ENCODE measurements around the gene SLC43A1. TPM values are rescaled to one million over a fixed set of nuclear protein-coding genes. Genes with fewer than 3 reads are reported as not detected.

Gene SLC43A1
- total and polyA plus RNA-seq, 3 donors from 2014 or later, result 6.5 to 12.3 (median 12.2) TPM

- intact Hi-C loops (cut with DNase I; ENCODE audit: low total_unique reads), result no loop called here
- Histone ChIP-seq H3K9me3 (no peaks in the 10 kb centered on the region), H3K36me3 (ENCODE audit: low read depth, missing control alignments) (no peaks in the 10 kb centered on the region), H3K4me1 (no peaks in the 10 kb centered on the region), H3K27me3 (no peaks in the 10 kb centered on the region), H3K4me3 (no peak overlapping the region), H3K27ac (no peak overlapping the region)
- DNase-seq, result peak; percentile 27
- WGBS, 2 donors, result 82 to 90% methylated on average over 11 of the region's 11 CpGs
- TF ChIP-seq POLR2A (IDR thresholded peaks at IDR 0.05) (no peak), CTCF (IDR thresholded peaks at IDR 0.05) (peak in 1 of 3 experiments; percentile 44)
Measured at GRCh38 chr11:57491371-57492061, 24.0 kb downstream of the SLC43A1 start.

- TF ChIP-seq CTCF (IDR thresholded peaks at IDR 0.05) (no peak), POLR2A (IDR thresholded peaks at IDR 0.05) (no peak)
- no peaks in the 10 kb centered on the region for H3K9me3 ChIP-seq
- no peak overlapping the region for H3K27ac ChIP-seq
- no peak overlapping the region for H3K4me3 ChIP-seq
- no peaks in the 10 kb centered on the region for H3K4me1 ChIP-seq
- no peak for DNase-seq
- no peaks in the 10 kb centered on the region for H3K27me3 ChIP-seq
- intact Hi-C loops (cut with DNase I; ENCODE audit: low total_unique reads), result no loop called here
- H3K36me3 ChIP-seq (ENCODE audit: low read depth, missing control alignments), result no peaks in the 10 kb centered on the region
- 92 to 96% methylated on average over 8 to 9 of the region's 9 CpGs for WGBS, 2 donors
Measured at GRCh38 chr11:57490456-57491248, 24.9 kb downstream of the SLC43A1 start.

- Histone ChIP-seq H3K9me3 (no peaks in the 10 kb centered on the region), H3K4me3 (no peak overlapping the region), H3K36me3 (ENCODE audit: low read depth, missing control alignments) (no peaks in the 10 kb centered on the region), H3K27ac (no peak overlapping the region), H3K4me1 (peaks cover 3% of the 10 kb centered on the region), H3K27me3 (no peaks in the 10 kb centered on the region)
- TF ChIP-seq CTCF (IDR thresholded peaks at IDR 0.05), result no peak
- TF ChIP-seq POLR2A (IDR thresholded peaks at IDR 0.05), result no peak
- intact Hi-C loops (cut with DNase I; ENCODE audit: low total_unique reads), result no loop called here
- no peak for DNase-seq
- 74 to 80% methylated on average over 6 of the region's 6 CpGs for WGBS, 2 donors
Measured at GRCh38 chr11:57487920-57488659, 27.4 kb downstream of the SLC43A1 start.

GRCh38 chr11:57487021-57487778 is 28.3 kb downstream of the SLC43A1 start:
- Histone ChIP-seq H3K4me1 (peaks cover 12% of the 10 kb centered on the region), H3K36me3 (ENCODE audit: low read depth, missing control alignments) (no peaks in the 10 kb centered on the region), H3K4me3 (no peak overlapping the region), H3K27ac (no peak overlapping the region), H3K9me3 (no peaks in the 10 kb centered on the region), H3K27me3 (no peaks in the 10 kb centered on the region)
- intact Hi-C loops (cut with DNase I; ENCODE audit: low total_unique reads), result no loop called here
- TF ChIP-seq POLR2A (IDR thresholded peaks at IDR 0.05), result no peak
- TF ChIP-seq CTCF (IDR thresholded peaks at IDR 0.05), result no peak
- WGBS, 2 donors, result 93 to 95% methylated on average over 10 to 15 of the region's 15 CpGs
- DNase-seq, result no peak
